ENCODE results near the gene TRDMT1.

Gene TRDMT1

DNA sequence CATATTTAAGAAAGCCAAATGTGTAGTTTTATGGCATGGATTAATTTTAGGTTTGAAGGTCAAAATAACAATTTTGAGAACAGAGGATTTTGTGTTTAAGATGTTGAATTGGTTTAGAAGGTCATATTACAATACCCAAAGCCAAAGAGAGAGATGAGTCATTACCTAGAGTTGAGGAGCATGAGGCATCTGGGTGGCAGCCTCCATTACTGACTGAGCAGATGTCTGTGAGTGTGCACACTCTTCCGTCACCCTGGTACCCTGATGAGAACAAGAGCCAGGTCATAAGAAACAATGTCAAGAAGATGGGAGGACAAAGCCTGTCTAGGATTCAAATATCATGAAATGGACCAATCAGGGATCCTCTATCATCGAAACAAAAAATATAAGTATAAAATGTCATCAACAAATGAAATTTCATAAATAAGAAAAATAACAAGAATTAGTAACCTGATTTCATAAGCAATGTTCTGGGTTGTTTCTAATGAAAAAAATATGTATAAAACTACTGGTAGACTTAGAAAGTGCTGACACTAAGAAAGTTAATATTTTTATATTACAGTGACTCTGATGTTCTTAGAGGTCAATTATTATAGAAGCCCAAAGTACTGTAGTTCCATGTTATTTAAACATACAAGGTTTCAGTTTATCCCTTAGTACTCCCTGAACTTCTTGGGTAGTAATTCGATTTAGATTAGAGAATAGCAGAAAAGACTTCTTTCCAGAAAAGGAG lies 91.8 kb downstream of the TRDMT1 start:
- no peak for DNase-seq (ENCODE audit: extremely low read depth in 1 of 2, low read depth in 1 of 2)

DNA sequence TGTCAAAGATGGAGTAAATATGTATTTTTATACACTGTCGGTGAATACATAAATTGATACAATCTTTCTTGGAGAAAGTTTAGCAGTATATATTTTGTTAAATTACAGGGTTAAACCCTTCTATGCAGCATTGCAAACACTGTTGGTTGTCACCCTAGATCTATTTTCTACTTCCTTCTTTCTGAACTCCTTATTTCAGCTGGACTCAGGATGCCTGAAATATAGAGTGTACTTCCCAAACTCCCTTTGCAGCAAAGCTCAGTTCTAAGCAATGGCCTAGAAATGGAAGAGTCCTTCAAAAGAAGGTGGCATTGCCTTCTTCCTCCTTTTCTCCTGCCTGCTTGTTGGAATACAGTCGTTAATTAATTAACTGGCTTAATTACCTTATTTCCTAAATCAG lies 92.4 kb downstream of the TRDMT1 start:
- DNase-seq (ENCODE audit: extremely low read depth in 1 of 2, low read depth in 1 of 2) = no peak

GRCh38 chr10:17106991-17107390 lies 94.5 kb downstream of the TRDMT1 start:
- no peak for DNase-seq (ENCODE audit: extremely low read depth in 1 of 2, low read depth in 1 of 2)

DNA sequence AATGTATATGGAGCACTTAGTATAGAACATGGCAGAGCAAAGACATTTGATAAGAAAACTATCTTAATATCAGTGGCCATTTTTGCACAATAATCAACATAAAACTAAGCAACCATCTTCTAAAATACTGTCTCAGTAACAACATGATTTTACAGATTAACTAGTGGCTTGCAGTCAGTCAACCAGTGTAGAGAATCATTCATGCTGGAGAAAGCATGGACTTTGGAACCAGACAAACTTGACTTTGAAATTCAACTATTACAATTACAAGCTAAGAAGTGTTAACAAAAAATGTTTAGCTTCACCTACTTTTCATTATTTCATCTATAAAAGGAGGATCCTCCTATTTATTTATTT lies 99.6 kb downstream of the TRDMT1 start:
- DNase-seq (ENCODE audit: extremely low read depth in 1 of 2, low read depth in 1 of 2) = no peak

DNA sequence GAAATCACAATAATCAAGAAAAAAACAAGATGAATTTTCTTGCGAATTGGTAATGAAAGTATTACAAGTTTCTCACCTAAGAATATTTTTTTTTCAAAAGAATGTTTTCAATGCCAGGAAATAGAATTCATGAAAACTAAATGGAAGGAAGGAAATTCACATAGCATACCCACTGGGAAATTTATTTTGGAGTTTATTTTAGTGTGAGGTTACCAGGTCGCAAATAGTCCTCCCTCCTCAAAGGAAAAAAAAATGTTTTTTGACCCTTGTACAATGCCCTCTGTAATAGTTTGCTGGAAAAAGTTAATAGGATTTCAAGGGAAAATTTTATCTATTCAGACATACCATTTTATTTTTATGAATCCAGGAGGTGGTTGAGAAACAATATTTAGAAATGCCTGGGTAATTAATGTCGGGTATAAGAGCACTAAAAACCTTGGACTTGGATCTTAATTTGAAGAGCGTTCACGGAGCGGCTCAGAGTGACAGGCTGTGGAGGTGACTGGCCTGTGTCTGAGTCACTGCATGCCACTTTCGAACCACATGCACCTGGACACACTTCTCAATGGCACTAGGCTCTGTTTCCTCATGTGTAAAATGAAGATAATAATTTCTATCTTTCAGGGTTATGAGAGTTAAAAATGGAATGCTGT lies 100.1 kb downstream of the TRDMT1 start:
- DNase-seq (ENCODE audit: extremely low read depth in 1 of 2, low read depth in 1 of 2) = no peak

- no peak for DNase-seq (ENCODE audit: extremely low read depth in 1 of 2, low read depth in 1 of 2)
Measured at GRCh38 chr10:17100586-17100985, 100.9 kb downstream of the TRDMT1 start.

GRCh38 chr10:17098012-17098411 lies 103.5 kb downstream of the TRDMT1 start:
- DNase-seq (ENCODE audit: extremely low read depth in 1 of 2, low read depth in 1 of 2) = no peak
